Mesenchymal stem cell (in vitro differentiated cells and primary cell): ENCODE results near the gene UNC13C.

Experiments used
- DNase-seq: peaks from one replicate; pipeline ENCODE4 v3.0.0-alpha.2; 2013
- H2AFZ ChIP-seq: one replicate; pipeline ENCODE4 v1.6.1; 2013; ENCODE audit warnings: low read depth, mild to moderate bottlenecking, control low read depth, inconsistent platforms, low read length, moderate library complexity
- H2AK5ac ChIP-seq: 2 replicates; pipeline ENCODE4 v1.6.1; 2013; ENCODE audit warnings: low read length, moderate library complexity, mild to moderate bottlenecking, inconsistent platforms; ENCODE audit not compliant: severe bottlenecking
- H2BK120ac ChIP-seq: one replicate; pipeline ENCODE4 v1.6.1; 2013; ENCODE audit warnings: low read depth, mild to moderate bottlenecking, inconsistent platforms, low read length, moderate library complexity
- H2BK12ac ChIP-seq, 2 experiments: one replicate each; pipeline ENCODE4 v1.6.1; 2013; ENCODE audit warnings: inconsistent platforms in 2 of 2, low read length in 2 of 2, mild to moderate bottlenecking in 2 of 2, moderate library complexity in 2 of 2, control low read depth in 1 of 2
- H2BK15ac ChIP-seq: one replicate; pipeline ENCODE4 v1.6.1; 2013; ENCODE audit warnings: mild to moderate bottlenecking, low read depth, inconsistent platforms; ENCODE audit not compliant: poor library complexity, severe bottlenecking
- H2BK5ac ChIP-seq: 2 replicates; pipeline ENCODE4 v1.6.1; 2013; ENCODE audit warnings: low read depth, mild to moderate bottlenecking, low read length, control low read depth, inconsistent platforms; ENCODE audit not compliant: poor library complexity, severe bottlenecking
- H3K14ac ChIP-seq, 2 experiments: one replicate each; pipeline ENCODE4 v1.6.1; 2013; ENCODE audit warnings: inconsistent platforms in 2 of 2, low read length in 2 of 2, control low read depth in 1 of 2, mild to moderate bottlenecking in 1 of 2, moderate library complexity in 1 of 2
- H3K18ac ChIP-seq, 2 experiments: one replicate each; pipeline ENCODE4 v1.6.1; 2013; ENCODE audit warnings: inconsistent platforms in 2 of 2, low read length in 2 of 2, control low read depth in 1 of 2, low read depth in 1 of 2, mild to moderate bottlenecking in 1 of 2
- H3K23ac ChIP-seq, 2 experiments: one replicate each; pipeline ENCODE4 v1.6.1; 2013; ENCODE audit warnings: inconsistent platforms in 2 of 2, low read length in 2 of 2, mild to moderate bottlenecking in 2 of 2, moderate library complexity in 2 of 2, control low read depth in 1 of 2
- H3K27ac ChIP-seq: 2 replicates; pipeline ENCODE4 v1.5.1; 2013; ENCODE audit warnings: mild to moderate bottlenecking, moderate library complexity, low read length, control low read depth, inconsistent platforms; ENCODE audit not compliant: poor library complexity, severe bottlenecking
- H3K27me3 ChIP-seq, 2 experiments: 2 replicates each; pipeline versions ENCODE4 v1.6.1 to v1.7.0; 2013; ENCODE audit warnings: low read length in 2 of 2, mild to moderate bottlenecking in 2 of 2, moderate library complexity in 2 of 2, control low read depth in 1 of 2, inconsistent platforms in 1 of 2; ENCODE audit not compliant: control insufficient read depth in 1 of 2, insufficient read depth in 1 of 2
- H3K36me3 ChIP-seq, 2 experiments: 2 replicates each; pipeline versions ENCODE4 v1.6.1 to v1.7.0; 2013; ENCODE audit warnings: low read length in 2 of 2, control low read depth in 1 of 2, inconsistent platforms in 1 of 2, low read depth in 1 of 2, mild to moderate bottlenecking in 1 of 2; ENCODE audit not compliant: insufficient read depth in 2 of 2, control insufficient read depth in 1 of 2
- H3K4ac ChIP-seq, 2 experiments: one replicate each; pipeline ENCODE4 v1.6.1; 2013; ENCODE audit warnings: inconsistent platforms in 2 of 2, low read length in 2 of 2, mild to moderate bottlenecking in 2 of 2, moderate library complexity in 2 of 2, control low read depth in 1 of 2, low read depth in 1 of 2
- H3K4me1 ChIP-seq: 2 replicates; pipeline ENCODE4 v1.6.1; 2013; ENCODE audit warnings: low read depth, low read length, control low read depth; ENCODE audit not compliant: control insufficient read depth, insufficient read depth
- H3K4me2 ChIP-seq: 2 replicates; pipeline ENCODE4 v1.6.1; 2013; ENCODE audit warnings: low read length, mild to moderate bottlenecking, inconsistent platforms; ENCODE audit not compliant: poor library complexity, severe bottlenecking
- H3K4me3 ChIP-seq, 2 experiments: 2 replicates each; pipeline versions ENCODE4 v1.5.1 to v1.7.0; 2013; ENCODE audit warnings: low read length in 2 of 2, mild to moderate bottlenecking in 2 of 2, control low read depth in 1 of 2, low read depth in 1 of 2; ENCODE audit not compliant: insufficient read depth in 1 of 2
- H3K79me1 ChIP-seq: replicated peaks from 2 replicates; pipeline ENCODE4 v1.6.1; 2013; ENCODE audit warnings: mild to moderate bottlenecking, control low read depth, low read length, inconsistent platforms; ENCODE audit not compliant: poor library complexity, severe bottlenecking
- H3K9ac ChIP-seq: 2 replicates; pipeline ENCODE4 v1.7.0; 2013; ENCODE audit warnings: mild to moderate bottlenecking, low read length, moderate library complexity
- H3K9me3 ChIP-seq: 2 replicates; pipeline ENCODE4 v1.7.0; 2013; ENCODE audit warnings: mild to moderate bottlenecking, low read length; ENCODE audit not compliant: control insufficient read depth
- H4K8ac ChIP-seq: one replicate; pipeline ENCODE4 v1.6.1; 2013; ENCODE audit warnings: inconsistent platforms, mild to moderate bottlenecking, low read length, moderate library complexity
- H4K91ac ChIP-seq: one replicate; pipeline ENCODE4 v1.6.1; 2013; ENCODE audit warnings: mild to moderate bottlenecking, low read length, inconsistent platforms
- WGBS: methylation state at CpG from one replicate; pipeline ENCODE4 v1.1.7; 2013; ENCODE audit warnings: mixed read lengths; 5-methylcytosine and 5-hydroxymethylcytosine counted together

Gene UNC13C

GRCh38 chr15:54528021-54528420 is 549.8 kb downstream of the UNC13C start:
- no peak overlapping the region for H3K4me3 ChIP-seq
- H3K9ac ChIP-seq: no peak overlapping the region
- H3K14ac ChIP-seq: no peak overlapping the region
- H2BK120ac ChIP-seq: no peak overlapping the region
- H2BK5ac ChIP-seq: no peak overlapping the region
- H2AK5ac ChIP-seq: no peak overlapping the region
- H3K36me3 ChIP-seq: no peaks in the 10 kb centered on the region
- H3K4ac ChIP-seq: no peak overlapping the region
- no peaks in the 10 kb centered on the region for H3K79me1 ChIP-seq
- H2AFZ ChIP-seq: no peak overlapping the region
- H3K4me1 ChIP-seq: no peaks in the 10 kb centered on the region
- H4K91ac ChIP-seq: no peak overlapping the region
- H3K4me2 ChIP-seq: no peak overlapping the region
- H4K8ac ChIP-seq: no peak overlapping the region
- H2BK15ac ChIP-seq: no peak overlapping the region
- H3K27ac ChIP-seq: no peak overlapping the region
- WGBS: no CpG with 5 or more reads among the region's 1 CpG
- no peaks in the 10 kb centered on the region for H3K9me3 ChIP-seq
- DNase-seq: no peak
- no peaks in the 10 kb centered on the region for H3K27me3 ChIP-seq
- no peak overlapping the region for H2BK12ac ChIP-seq
- H3K18ac ChIP-seq: no peak overlapping the region
- no peak overlapping the region for H3K23ac ChIP-seq

GRCh38 chr15:54540721-54541120 is 562.5 kb downstream of the UNC13C start:
- Histone ChIP-seq H2BK5ac (no peak overlapping the region), H2BK12ac (no peak overlapping the region), H4K8ac (no peak overlapping the region), H3K4me2 (no peak overlapping the region), H3K9ac (no peak overlapping the region), H2BK15ac (no peak overlapping the region), H4K91ac (no peak overlapping the region), H3K9me3 (peaks cover 35% of the 10 kb centered on the region), H3K4ac (no peak overlapping the region), H3K4me1 (no peaks in the 10 kb centered on the region), H3K18ac (no peak overlapping the region), H3K79me1 (no peaks in the 10 kb centered on the region), H3K14ac (no peak overlapping the region), H3K27me3 (no peaks in the 10 kb centered on the region), H2BK120ac (no peak overlapping the region), H3K23ac (no peak overlapping the region), H3K27ac (no peak overlapping the region), H2AK5ac (no peak overlapping the region), H2AFZ (no peak overlapping the region), H3K36me3 (no peaks in the 10 kb centered on the region), H3K4me3 (no peak overlapping the region)
- WGBS: 85% methylated on average over 5 of the region's 6 CpGs
- DNase-seq: no peak

GRCh38 chr15:54547491-54547890 is 569.2 kb downstream of the UNC13C start:
- Histone ChIP-seq H3K4me1 (no peaks in the 10 kb centered on the region), H2BK120ac (no peak overlapping the region), H3K23ac (no peak overlapping the region), H3K4me2 (no peak overlapping the region), H2BK15ac (no peak overlapping the region), H3K36me3 (no peaks in the 10 kb centered on the region), H4K91ac (no peak overlapping the region), H3K9me3 (peaks cover 3% of the 10 kb centered on the region), H2AFZ (no peak overlapping the region), H3K18ac (no peak overlapping the region), H3K27ac (no peak overlapping the region), H3K4ac (no peak overlapping the region), H4K8ac (no peak overlapping the region), H3K14ac (no peak overlapping the region), H2AK5ac (no peak overlapping the region), H3K4me3 (no peak overlapping the region), H3K79me1 (no peaks in the 10 kb centered on the region), H2BK5ac (no peak overlapping the region), H3K27me3 (no peaks in the 10 kb centered on the region), H3K9ac (no peak overlapping the region), H2BK12ac (no peak overlapping the region)
- WGBS: no CpG with 5 or more reads among the region's 3 CpGs
- DNase-seq: no peak

GRCh38 chr15:54550954-54551353 is 572.7 kb downstream of the UNC13C start:
- H2AFZ ChIP-seq: no peak overlapping the region
- no peaks in the 10 kb centered on the region for H3K36me3 ChIP-seq
- H3K14ac ChIP-seq: no peak overlapping the region
- H2BK5ac ChIP-seq: no peak overlapping the region
- H3K27me3 ChIP-seq: no peaks in the 10 kb centered on the region
- no peak overlapping the region for H3K4me2 ChIP-seq
- H3K4me1 ChIP-seq: no peaks in the 10 kb centered on the region
- H3K4ac ChIP-seq: no peak overlapping the region
- no peak overlapping the region for H2BK120ac ChIP-seq
- H3K23ac ChIP-seq: no peak overlapping the region
- H3K27ac ChIP-seq: no peak overlapping the region
- no peak overlapping the region for H4K91ac ChIP-seq
- H4K8ac ChIP-seq: no peak overlapping the region
- no peak for DNase-seq
- no peak overlapping the region for H2BK15ac ChIP-seq
- 53% methylated on average over 1 of the region's 1 CpG for WGBS
- no peak overlapping the region for H2AK5ac ChIP-seq
- no peak overlapping the region for H3K18ac ChIP-seq
- no peak overlapping the region for H3K4me3 ChIP-seq
- no peak overlapping the region for H2BK12ac ChIP-seq
- H3K9me3 ChIP-seq: no peaks in the 10 kb centered on the region
- no peaks in the 10 kb centered on the region for H3K79me1 ChIP-seq
- H3K9ac ChIP-seq: no peak overlapping the region
